Brain microvascular endothelial cell (primary cell): Measurements from ENCODE around the gene CRMP1.

ENCODE experiments used
- DNase-seq: peaks from one replicate; pipeline ENCODE4 v3.0.0-alpha.2; 2020
- H3K27ac ChIP-seq: fragments of 250-450 bp; sonication (Bioruptor Pico); 2 replicates; pipeline ENCODE4 v1.5.1; 2020; ENCODE audit warnings: mild to moderate bottlenecking, moderate library complexity
- H3K27me3 ChIP-seq: fragments of 250-450 bp; sonication (Bioruptor Pico); replicated peaks from 2 replicates; pipeline ENCODE4 v1.5.1; 2020; ENCODE audit warnings: mild to moderate bottlenecking
- H3K36me3 ChIP-seq: fragments of 250-450 bp; sonication (Bioruptor Pico); replicated peaks from 2 replicates; pipeline ENCODE4 v1.5.1; 2020; ENCODE audit warnings: mild to moderate bottlenecking
- H3K4me3 ChIP-seq: 2 replicates; pipeline ENCODE4 v1.5.1; 2011; ENCODE audit warnings: low read depth, mild to moderate bottlenecking, control low read depth, low read length, moderate library complexity
- in situ Hi-C: cut with HindIII; loops from 2 replicates; pipeline ENCODE4 v1.10.0; 2017; ENCODE audit warnings: low sequenced_read_pairs, low pct_ligation_motif_present
- TF ChIP-seq, protein P1 (sequence below): IDR thresholded peaks from 2 replicates; pipeline ENCODE4 v1.5.1; 2011; ENCODE audit warnings: low read depth, mild to moderate bottlenecking, moderate library complexity, low read length, control low read depth, inconsistent platforms; ENCODE audit errors: missing control alignments

The CRMP1 gene

DNA sequence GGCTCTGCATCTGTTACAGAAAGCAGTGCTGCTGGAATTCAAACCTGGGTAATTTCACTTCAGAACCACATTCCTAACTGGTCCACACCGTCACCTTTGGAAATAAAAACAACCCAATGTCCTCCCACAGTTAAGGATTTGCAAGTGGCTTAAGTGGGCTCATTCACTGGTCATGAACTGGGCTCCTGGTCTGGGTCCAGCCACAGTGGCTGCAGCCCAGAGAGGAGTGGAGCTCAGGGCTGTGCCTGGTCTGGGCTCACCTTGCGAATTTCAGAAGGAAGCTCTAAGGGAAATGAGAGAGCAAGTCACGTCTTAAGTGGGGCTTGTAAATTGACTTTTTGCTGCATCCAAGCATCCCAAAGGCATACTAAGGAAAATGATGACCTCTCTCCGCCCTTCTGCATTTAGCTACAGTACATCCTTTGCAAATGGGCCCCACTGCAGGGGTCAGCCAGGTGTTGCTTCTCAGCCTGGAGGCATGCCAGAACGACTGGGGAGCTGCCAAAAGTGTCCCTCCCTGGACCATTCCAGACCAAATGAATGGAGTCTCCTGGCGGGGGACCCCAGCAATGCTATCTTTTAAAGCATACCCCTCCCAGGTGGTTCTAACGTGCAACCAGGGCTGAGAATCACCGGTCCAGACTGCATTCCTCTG is 25.6 kb upstream of the CRMP1 start:
- H3K27me3 ChIP-seq = no peaks in the 10 kb centered on the region
- no peaks in the 10 kb centered on the region for H3K36me3 ChIP-seq
- H3K27ac ChIP-seq = no peak overlapping the region
- no peak for DNase-seq
- in situ Hi-C loops = no loop called here
- H3K4me3 ChIP-seq = no peak overlapping the region
- TF ChIP-seq, protein P1, sequence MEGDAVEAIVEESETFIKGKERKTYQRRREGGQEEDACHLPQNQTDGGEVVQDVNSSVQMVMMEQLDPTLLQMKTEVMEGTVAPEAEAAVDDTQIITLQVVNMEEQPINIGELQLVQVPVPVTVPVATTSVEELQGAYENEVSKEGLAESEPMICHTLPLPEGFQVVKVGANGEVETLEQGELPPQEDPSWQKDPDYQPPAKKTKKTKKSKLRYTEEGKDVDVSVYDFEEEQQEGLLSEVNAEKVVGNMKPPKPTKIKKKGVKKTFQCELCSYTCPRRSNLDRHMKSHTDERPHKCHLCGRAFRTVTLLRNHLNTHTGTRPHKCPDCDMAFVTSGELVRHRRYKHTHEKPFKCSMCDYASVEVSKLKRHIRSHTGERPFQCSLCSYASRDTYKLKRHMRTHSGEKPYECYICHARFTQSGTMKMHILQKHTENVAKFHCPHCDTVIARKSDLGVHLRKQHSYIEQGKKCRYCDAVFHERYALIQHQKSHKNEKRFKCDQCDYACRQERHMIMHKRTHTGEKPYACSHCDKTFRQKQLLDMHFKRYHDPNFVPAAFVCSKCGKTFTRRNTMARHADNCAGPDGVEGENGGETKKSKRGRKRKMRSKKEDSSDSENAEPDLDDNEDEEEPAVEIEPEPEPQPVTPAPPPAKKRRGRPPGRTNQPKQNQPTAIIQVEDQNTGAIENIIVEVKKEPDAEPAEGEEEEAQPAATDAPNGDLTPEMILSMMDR = no peak

DNA sequence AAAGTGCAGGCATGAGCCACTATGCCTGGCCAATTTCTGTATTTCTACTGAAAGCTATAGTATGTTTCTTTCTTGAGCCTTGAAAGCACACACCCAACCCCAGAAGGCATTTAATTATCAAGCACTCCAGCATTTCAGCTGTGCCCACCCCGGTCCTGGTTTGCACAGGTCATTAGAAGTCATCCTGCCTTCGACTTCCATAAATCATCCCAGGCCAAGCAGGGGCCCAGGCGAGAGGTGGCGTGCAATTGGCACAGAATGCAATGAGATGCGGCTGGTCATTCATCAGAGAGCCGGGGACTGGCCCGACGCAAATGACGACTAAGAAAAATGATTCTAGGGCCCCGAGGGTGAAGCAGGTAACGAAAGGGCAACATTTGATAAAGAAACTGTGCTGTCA is 24.8 kb upstream of the CRMP1 start:
- in situ Hi-C loops = no loop called here
- Histone ChIP-seq H3K4me3 (no peak overlapping the region), H3K36me3 (no peaks in the 10 kb centered on the region), H3K27me3 (no peaks in the 10 kb centered on the region), H3K27ac (no peak overlapping the region)
- no peak for DNase-seq
- TF ChIP-seq, protein P1 = no peak

DNA sequence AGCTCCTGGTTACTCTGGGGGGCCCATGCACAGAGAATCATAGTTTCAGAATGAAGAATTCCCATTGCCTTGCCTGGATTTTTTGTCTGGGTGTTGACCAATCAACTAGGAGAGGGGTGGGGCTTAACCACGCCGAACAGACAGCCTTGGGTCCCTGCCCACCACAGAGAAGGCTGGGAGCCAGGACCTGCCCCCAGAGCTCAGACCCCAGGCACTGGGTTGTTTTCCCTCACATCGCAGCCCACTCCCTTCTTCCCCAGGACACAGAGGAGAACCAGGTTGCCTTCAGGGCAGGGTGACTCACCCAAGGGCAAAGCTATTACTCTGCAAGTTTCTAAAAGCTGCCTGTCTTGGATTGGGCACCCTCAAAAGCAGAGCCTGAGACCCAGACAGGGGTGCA is 23.3 kb upstream of the CRMP1 start:
- Histone ChIP-seq H3K27me3 (no peaks in the 10 kb centered on the region), H3K27ac (no peak overlapping the region), H3K4me3 (no peak overlapping the region), H3K36me3 (no peaks in the 10 kb centered on the region)
- in situ Hi-C loops = no loop called here
- TF ChIP-seq, protein P1 = no peak
- DNase-seq = no peak

DNA sequence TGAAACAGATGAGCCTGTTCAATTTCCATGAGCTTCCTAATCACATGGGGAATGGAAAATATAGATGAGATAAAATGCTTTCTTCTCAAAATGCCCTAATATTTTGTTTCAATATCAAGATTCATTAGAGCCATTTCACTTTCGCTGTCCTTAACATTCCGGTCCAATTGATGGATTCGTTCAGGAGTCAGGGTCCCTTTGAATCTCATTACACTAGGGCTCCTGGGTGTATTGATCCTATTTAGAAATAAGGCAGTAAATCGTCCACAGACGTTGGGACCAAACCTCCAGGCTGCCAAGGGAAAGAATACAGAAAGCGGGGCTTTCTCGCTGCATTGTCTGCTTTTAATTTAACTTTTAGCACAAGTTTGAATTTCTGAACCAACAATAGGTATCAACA is 20.6 kb upstream of the CRMP1 start:
- H3K27ac ChIP-seq = no peak overlapping the region
- no peaks in the 10 kb centered on the region for H3K27me3 ChIP-seq
- in situ Hi-C loops = no loop called here
- H3K4me3 ChIP-seq = no peak overlapping the region
- TF ChIP-seq, protein P1 = no peak
- no peaks in the 10 kb centered on the region for H3K36me3 ChIP-seq
- DNase-seq = no peak

DNA sequence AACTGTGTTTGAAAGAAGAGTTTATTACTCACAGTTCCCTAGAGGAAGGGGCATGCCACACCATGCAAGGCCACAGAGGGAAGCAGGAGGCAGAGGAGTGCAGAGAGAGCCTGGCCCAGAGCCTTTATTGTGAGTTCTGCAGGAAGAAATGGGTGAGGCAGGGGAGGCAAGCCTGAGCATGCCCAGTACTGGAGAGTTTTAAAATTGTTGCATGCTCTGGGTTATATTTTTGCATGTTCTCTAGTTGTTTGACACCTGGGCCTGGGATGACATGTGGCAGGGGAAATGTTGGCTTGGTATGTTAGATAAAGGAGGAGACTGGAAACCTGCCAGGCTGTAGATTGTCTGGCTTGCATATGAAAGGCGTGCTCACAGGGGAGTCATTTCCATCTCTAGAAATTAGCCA is 19.7 kb upstream of the CRMP1 start:
- in situ Hi-C loops = no loop called here
- DNase-seq = no peak
- Histone ChIP-seq H3K36me3 (no peaks in the 10 kb centered on the region), H3K4me3 (no peak overlapping the region), H3K27ac (no peak overlapping the region), H3K27me3 (no peaks in the 10 kb centered on the region)
- TF ChIP-seq, protein P1 = no peak

DNA sequence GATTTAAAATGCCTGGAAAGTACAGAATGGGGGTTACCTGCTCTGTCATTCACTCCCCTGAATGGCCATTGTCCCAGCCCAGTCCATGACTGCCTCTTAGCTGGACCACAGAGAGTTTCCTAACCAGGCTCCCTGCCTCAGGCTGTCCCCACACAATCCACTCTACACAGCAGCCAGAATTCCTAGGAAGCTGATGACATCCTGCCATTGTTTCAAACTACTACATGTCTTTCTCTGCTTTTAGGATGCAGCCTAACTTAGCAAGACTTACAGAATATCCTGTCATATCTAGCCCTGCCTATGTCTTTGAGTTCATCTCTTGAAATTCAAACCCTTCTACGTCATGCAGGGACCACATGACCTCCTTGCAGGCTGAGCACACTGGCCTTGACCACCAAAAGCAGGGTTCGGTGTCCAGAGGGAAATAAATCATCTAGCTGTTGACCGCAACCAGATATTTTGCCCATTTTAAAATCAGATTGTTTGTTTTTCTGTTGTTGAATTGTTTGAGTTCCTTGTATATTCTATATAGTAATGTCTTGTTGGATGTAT is 16.1 kb upstream of the CRMP1 start:
- TF ChIP-seq, protein P1 = no peak
- in situ Hi-C loops = no loop called here
- H3K27ac ChIP-seq = no peak overlapping the region
- DNase-seq = no peak
- no peak overlapping the region for H3K4me3 ChIP-seq
- no peaks in the 10 kb centered on the region for H3K27me3 ChIP-seq
- no peaks in the 10 kb centered on the region for H3K36me3 ChIP-seq
